C4-2B (cell line): Measurements from ENCODE around the gene FBXW5.

ENCODE experiments used
- H3K27ac ChIP-seq: fragments of 450-650 bp; 2 replicates; pipeline ENCODE4 v1.5.1; 2017
- ZFX ChIP-seq: fragments of 450-650 bp; IDR thresholded peaks from 2 replicates; pipeline ENCODE4 v1.6.1; 2017
- TF ChIP-seq, protein P1 (sequence below): fragments of 450-650 bp; conservative IDR thresholded peaks from 2 replicates; pipeline ENCODE4 v1.5.1; 2017; ENCODE audit warnings: mild to moderate bottlenecking

FBXW5 gene

DNA sequence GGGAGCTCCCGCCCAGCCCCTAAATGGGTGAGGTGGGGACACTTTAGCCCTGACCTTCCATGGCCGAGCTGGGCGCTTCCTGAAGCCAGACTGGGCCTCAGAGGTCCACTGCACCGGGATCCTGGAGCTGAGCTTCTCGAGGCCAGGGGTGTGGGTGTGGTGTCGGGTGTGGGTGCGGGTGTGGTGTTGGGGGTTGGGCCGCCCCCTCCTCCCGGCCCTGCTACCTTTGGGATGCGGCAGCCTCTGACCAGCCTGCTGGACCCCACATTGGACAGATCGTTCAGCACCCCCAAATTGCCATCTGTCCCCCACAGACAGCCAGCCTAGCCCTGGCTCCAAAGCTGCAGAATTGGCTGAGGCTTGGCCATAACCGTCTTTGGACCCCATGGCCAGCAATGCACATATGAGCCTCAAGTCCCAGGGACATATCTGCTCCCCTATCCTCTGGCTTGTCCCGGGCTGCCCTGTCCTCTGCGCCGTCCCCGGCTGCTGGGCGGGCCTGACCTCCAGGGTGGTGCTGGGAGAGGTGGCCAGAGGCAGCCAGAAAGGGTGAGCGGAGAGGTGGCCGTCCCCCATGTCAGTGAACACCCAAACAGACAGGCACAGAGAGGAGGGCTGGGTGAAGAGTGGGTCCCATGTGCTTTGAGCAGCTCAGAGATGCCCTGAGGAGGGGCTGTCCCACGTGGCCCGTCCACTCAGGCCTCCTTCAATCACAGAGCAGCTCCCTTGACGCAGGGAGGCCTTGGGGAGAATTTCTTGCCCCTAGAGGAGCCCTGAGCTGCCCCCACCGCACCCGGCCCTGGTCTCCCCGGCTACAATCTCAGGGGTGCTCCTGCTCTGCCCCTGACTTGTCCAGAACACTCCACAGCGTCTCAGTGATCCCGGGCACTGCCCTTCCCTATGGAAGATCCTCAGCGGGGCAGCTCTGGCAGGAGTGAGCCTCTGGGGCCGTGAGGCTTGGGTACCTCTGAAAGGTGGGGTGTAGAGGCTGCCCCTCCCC lies 29.4 kb upstream of the FBXW5 start:
- no peak for TF ChIP-seq ZFX
- TF ChIP-seq, protein P1, sequence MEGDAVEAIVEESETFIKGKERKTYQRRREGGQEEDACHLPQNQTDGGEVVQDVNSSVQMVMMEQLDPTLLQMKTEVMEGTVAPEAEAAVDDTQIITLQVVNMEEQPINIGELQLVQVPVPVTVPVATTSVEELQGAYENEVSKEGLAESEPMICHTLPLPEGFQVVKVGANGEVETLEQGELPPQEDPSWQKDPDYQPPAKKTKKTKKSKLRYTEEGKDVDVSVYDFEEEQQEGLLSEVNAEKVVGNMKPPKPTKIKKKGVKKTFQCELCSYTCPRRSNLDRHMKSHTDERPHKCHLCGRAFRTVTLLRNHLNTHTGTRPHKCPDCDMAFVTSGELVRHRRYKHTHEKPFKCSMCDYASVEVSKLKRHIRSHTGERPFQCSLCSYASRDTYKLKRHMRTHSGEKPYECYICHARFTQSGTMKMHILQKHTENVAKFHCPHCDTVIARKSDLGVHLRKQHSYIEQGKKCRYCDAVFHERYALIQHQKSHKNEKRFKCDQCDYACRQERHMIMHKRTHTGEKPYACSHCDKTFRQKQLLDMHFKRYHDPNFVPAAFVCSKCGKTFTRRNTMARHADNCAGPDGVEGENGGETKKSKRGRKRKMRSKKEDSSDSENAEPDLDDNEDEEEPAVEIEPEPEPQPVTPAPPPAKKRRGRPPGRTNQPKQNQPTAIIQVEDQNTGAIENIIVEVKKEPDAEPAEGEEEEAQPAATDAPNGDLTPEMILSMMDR: no peak
- H3K27ac ChIP-seq: no peak overlapping the region

DNA sequence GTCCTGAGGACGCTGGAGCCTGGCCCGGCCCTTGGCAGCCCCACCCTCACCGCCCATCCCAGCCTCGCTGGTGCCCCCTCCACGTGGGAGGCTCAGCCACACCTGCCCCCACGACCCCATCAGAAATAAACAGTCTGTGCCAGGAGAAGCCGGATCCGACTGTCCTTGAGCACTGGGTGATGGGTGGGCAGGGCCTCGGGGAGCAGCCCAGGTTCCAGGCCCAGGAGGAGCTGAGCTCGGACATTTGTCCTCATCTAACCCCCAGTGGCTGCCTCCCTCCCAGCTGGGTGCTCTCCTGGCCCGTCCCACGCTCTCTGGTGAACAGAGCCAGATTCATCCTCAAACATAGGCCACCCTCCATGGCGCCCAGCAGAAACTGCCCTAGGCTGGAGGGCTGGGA lies 28.2 kb upstream of the FBXW5 start:
- TF ChIP-seq, protein P1: no peak
- no peak for TF ChIP-seq ZFX
- H3K27ac ChIP-seq: no peak overlapping the region

DNA sequence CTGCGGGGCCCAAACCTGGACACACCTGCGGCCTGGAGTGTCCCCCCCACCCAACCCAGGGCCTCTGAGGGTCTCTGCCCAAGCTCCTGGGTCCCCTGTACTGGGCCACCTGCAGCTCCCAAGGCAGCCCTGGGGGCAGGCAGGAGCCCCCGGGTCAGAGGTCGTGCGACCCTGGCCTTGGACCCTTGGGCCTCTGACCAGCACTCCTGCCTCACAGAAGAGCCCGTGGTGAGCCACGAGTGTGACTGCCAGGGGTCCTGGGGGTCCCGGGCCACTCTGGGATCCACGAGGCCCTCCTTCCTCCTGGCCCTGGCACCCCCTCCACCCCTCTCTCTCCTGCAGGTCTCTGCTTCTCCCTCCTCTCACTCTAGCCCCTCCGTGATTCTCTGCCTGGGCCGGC lies 27.8 kb upstream of the FBXW5 start:
- no peak overlapping the region for H3K27ac ChIP-seq
- no peak for TF ChIP-seq ZFX
- TF ChIP-seq, protein P1: no peak

DNA sequence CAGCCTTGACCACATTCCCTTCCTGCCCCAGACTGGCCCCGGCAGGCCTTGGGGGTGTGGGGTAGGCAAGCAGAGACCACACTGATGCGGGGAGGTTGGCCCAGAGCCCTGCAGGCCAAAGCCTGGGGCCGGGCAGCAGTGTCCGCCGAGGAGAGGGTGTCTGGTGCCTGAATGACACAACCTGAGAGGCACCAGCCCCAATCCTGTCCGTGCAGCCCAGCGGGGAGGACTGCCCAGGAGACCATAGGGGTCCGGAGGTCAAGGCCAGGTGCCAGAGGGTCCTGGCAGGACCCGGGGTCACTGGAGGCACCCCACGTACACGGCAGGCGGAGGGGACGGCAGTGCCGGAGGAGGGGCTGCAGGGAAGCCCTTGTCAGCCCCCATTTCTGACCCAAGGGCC lies 27.2 kb upstream of the FBXW5 start:
- TF ChIP-seq, protein P1: no peak
- no peak for TF ChIP-seq ZFX
- H3K27ac ChIP-seq: no peak overlapping the region

DNA sequence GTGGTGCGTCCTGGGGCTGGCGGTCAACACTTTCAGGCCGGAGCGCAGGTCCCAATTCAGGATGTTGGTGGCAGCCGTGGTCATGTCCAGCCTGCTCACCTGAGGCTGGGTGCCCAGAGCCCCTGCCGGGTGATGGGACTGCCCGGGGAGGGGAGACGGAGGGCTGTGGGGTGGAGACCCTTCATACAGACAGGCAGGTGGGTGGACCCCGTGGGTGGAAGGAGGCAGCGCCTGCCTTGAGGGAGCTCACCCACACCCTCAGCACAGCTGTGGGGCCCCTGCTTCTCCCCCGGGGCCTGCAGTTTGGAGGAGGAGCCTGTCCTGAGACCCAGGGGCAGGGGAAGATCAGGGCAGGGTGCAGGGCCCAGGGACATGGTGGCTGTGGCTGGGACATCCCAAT lies 25.8 kb upstream of the FBXW5 start:
- no peak overlapping the region for H3K27ac ChIP-seq
- TF ChIP-seq, protein P1: no peak
- no peak for TF ChIP-seq ZFX

DNA sequence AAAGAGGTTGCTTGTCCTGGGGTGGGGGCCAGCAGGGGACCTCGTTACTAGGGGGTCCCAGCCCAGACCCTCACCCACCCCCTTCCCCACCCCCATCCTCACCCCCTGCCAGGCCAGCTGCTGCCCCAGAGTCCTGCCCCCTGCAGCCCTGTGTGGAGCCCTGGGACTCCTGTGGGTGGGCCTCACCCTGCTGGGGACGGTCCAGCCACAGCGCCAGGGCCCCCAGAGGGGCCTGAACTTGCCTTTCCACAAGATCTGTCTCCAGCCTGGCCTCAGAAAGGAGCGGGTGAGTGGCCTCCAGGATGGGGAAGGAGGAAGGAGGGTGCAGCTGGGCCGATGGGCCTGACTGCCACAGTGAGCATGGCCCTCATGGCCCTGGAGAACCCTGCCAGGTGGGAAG lies 25.2 kb upstream of the FBXW5 start:
- TF ChIP-seq ZFX: no peak
- TF ChIP-seq, protein P1: no peak

DNA sequence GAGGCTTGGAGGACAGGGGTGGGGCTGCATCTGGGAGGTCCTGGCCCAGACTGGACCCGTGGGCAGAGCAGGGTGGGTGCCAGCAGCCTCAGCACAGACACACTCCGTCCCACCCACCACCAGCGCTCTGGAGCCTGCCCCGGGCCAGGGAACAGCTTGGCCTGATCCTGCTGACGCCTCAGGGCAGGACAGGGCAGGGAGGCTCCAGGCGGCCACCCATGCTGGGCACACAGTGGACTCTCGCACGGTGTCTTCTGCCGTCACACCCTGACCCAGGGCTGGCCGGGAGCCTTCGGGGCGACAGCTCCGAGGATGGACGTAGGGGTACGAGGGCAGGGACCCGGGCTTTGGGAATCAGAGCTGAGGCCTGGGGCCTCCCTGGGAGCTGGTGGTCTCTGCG lies 24.6 kb upstream of the FBXW5 start:
- no peak overlapping the region for H3K27ac ChIP-seq
- TF ChIP-seq, protein P1: no peak
- no peak for TF ChIP-seq ZFX

More for the DNA sequence above, 25.2 kb upstream of the FBXW5 start:
- H3K27ac ChIP-seq: no peak overlapping the region
